Esophagus squamous epithelium (tissue), 5 donors: ENCODE measurements around the gene ACAT2. TPM values are rescaled to one million over a fixed set of nuclear protein-coding genes. Genes with fewer than 3 reads are reported as not detected.
"Not testable (repeated sequence)": the region's sequence is repeated elsewhere in the genome, so short reads cannot be mapped to it uniquely, and the experiment has no call there.

Source experiments
- DNase-seq: peaks from one replicate; lab custom pipeline; 2025; lab: John Stamatoyannopoulos, UW
- H3K27ac ChIP-seq, 4 donors: fragments of 200-600 bp; sonication (generic); one replicate each; pipeline ENCODE4 v1.5.1; 2016 to 2019; ENCODE audit warnings: mild to moderate bottlenecking in 1 of 4
- H3K27me3 ChIP-seq, 4 donors: fragments of 200-600 bp; sonication (generic); 1 replicate in 3 of 4; 2 replicates in 1 of 4; pipeline versions ENCODE4 v1.5.1 to v1.6.0; 2017 to 2021; ENCODE audit warnings: antibody characterized with exemption in 1 of 4
- H3K36me3 ChIP-seq, 3 donors: fragments of 200-600 bp; sonication (generic); one replicate each; pipeline ENCODE4 v1.5.1; 2016 to 2019
- H3K4me1 ChIP-seq, 3 donors: fragments of 200-600 bp; sonication (generic); one replicate each; pipeline ENCODE4 v1.5.1; 2017 to 2019
- H3K4me3 ChIP-seq, 4 donors: fragments of 200-600 bp; sonication (generic); 1 replicate in 3 of 4; 2 replicates in 1 of 4; pipeline ENCODE4 v1.5.1; 2016 to 2019; ENCODE audit warnings: mild to moderate bottlenecking in 2 of 4, moderate library complexity in 1 of 4
- H3K9me3 ChIP-seq, 3 donors: fragments of 200-600 bp; sonication (generic); one replicate each; pipeline ENCODE4 v1.5.1; 2016 to 2019
- POLR2A ChIP-seq, 4 donors: fragments of 450-650 bp; IDR thresholded peaks; one replicate each; pipeline ENCODE4 v1.6.1; 2017; ENCODE audit warnings: antibody characterized with exemption in 4 of 4, mild to moderate bottlenecking in 4 of 4, moderate library complexity in 3 of 4
- WGBS, 2 donors: methylation state at CpG; one replicate each; pipeline ENCODE4 v1.1.5; 2018; 5-methylcytosine and 5-hydroxymethylcytosine counted together
- intact Hi-C: fragments of 100-400 bp; cut with DNase I; formaldehyde crosslinking; loops from one replicate; pipeline ENCODE4 v1.15.0; 2022
- total RNA-seq, 4 donors: library from RNA; depleted of rRNA; stranded (reverse); fragments of >200 nt; gene quantifications; one replicate each; pipeline ENCODE4 v1.1.0, GENCODE V29; 2016
- TF ChIP-seq, protein P1 (sequence below), 6 experiments: fragments of 450-650 bp in 4 of 6; fragments of 200-600 bp in 2 of 6; sonication (generic) in 2 of 6; IDR thresholded peaks; one replicate each; pipeline ENCODE4 v1.5.1; 2016 to 2019; ENCODE audit warnings: antibody characterized with exemption in 6 of 6, mild to moderate bottlenecking in 4 of 6, moderate library complexity in 4 of 6
- donor health status: DM: yes; HTN: yes; CAD: no.

The ACAT2 gene
- total RNA-seq: 10 to 100 TPM; 24.9 to 56.8 (median 40.8) TPM

DNA sequence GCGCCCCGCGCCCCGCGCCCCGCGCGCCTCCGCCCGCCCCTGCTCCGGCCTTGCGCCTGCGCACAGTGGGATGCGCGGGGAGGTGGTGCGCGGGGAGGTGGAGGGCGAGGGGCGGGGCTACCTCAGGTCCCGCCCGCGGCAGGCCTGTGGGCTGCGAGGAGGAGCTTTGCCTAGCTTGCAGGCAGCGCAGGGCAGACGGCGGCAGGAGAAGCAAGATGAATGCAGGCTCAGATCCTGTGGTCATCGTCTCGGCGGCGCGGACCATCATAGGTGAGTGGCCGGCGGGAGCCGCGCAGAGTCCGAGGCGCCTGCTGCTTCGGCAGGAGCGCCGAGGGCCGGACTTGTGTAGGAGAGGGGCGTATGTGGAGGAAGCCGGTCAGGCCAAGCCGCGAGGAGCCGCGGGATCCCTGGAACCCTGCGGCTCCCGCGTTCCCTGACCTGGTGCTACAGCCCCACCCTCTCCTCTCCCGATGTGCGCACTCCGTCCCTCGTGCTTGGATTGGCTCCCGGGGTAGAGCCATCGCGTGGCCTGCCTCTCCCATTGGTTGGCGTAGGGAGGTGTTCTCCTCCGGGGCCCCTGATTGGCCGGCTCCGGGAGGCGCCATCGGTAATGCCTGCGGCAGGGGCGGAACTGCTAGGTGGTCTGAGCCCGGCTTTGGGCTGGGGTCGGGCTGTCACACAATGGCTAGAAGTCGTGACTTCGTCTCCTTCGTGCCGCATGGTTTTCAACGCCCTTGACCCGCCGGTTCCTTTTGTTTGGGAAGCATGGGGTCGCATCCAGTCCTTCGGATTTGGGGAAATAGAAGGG is at the start of gene ACAT2:
TSS of gene ACAT2 (plus strand) at position 173 of the 808 bp plus-strand sequence. CDS start at position 216, 43 bp downstream.
- Histone ChIP-seq H3K27ac (peak within 1 kb of the TSS; percentile 92 to 100 (median 99)), H3K4me3 (peak within 1 kb of the TSS; percentile 86 to 95 (median 88)), H3K4me1 (peaks cover 14 to 37% (median 21%) of the 10 kb centered on the region in 3 donors), H3K36me3 (peaks cover 8 to 64% (median 16%) of the 10 kb centered on the region in 3 donors), H3K9me3 (no peaks in the 10 kb centered on the region), H3K27me3 (no peaks in the 10 kb centered on the region)
- WGBS, 2 donors: 0% methylated on average over 9 of the region's 76 CpGs; no CpG with 5 or more reads in 1 of the 2 donors
- DNase-seq: peak; percentile 73
- TF ChIP-seq, protein P1, sequence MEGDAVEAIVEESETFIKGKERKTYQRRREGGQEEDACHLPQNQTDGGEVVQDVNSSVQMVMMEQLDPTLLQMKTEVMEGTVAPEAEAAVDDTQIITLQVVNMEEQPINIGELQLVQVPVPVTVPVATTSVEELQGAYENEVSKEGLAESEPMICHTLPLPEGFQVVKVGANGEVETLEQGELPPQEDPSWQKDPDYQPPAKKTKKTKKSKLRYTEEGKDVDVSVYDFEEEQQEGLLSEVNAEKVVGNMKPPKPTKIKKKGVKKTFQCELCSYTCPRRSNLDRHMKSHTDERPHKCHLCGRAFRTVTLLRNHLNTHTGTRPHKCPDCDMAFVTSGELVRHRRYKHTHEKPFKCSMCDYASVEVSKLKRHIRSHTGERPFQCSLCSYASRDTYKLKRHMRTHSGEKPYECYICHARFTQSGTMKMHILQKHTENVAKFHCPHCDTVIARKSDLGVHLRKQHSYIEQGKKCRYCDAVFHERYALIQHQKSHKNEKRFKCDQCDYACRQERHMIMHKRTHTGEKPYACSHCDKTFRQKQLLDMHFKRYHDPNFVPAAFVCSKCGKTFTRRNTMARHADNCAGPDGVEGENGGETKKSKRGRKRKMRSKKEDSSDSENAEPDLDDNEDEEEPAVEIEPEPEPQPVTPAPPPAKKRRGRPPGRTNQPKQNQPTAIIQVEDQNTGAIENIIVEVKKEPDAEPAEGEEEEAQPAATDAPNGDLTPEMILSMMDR (IDR thresholded peaks at IDR 0.05): peak in 1 of 6 experiments; percentile 9
- TF ChIP-seq POLR2A (IDR thresholded peaks at IDR 0.05): peak in 1 of 4 donors; percentile 70
- intact Hi-C loops: loop anchor here (10.0 kb wide), 1 partner anchor 67 kb away; the partner anchor contains the start of gene SOD2

DNA sequence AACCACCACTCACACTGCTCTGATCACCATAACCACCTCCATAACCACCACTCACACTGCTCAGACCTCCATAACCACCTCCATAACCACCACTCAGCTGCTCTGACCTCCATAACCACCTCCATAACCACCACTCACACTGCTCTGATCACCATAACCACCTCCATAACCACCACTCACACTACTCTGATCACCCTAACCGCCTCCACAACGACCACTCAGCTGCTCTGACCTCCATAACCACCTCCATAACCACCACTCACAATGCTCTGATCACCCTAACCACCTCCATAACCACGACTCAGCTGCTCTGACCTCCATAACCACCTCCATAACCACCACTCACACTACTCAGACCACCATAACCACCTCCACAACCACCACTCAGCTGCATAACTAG is 49.5 kb upstream of the ACAT2 start:
- DNase-seq, H3K27me3 ChIP-seq, H3K4me3 ChIP-seq, H3K27ac ChIP-seq, intact Hi-C loops, H3K36me3 ChIP-seq, H3K9me3 ChIP-seq: not testable (repeated sequence)
- WGBS, 2 donors: 75 to 80% methylated on average over 1 to 3 of the region's 3 CpGs
- peaks cover 14 to 36% (median 28%) of the 10 kb centered on the region in 3 donors for H3K4me1 ChIP-seq

DNA sequence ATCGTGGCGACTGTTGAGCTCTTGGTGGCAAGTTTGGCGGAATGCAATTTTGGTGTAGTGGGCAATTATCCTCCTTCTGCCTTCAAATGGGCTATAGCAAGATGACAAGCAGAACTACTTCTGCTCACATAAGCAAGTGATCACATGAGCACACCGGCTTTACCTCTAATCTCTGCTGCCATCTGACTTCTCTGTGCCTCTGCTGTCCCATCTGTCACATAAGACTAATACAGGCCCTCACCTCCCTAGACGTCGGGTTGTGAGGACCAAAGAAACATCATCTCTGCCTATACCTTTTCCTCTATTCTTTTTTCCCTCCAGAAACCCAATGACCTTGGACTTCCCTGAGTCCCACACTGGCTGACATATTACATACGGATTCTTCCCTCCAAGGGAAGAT is 47.9 kb upstream of the ACAT2 start:
- TF ChIP-seq POLR2A (IDR thresholded peaks at IDR 0.05): no peak
- TF ChIP-seq, protein P1 (IDR thresholded peaks at IDR 0.05): no peak

GRCh38 chr6:159714404-159714803 is 47.4 kb upstream of the ACAT2 start:
- Histone ChIP-seq H3K4me3 (no peak overlapping the region), H3K9me3 (no peaks in the 10 kb centered on the region), H3K36me3 (no peaks in the 10 kb centered on the region), H3K27me3 (no peaks in the 10 kb centered on the region), H3K27ac (peak overlapping the region; percentile 55 to 89 (median 74)), H3K4me1 (peaks cover 16 to 52% (median 36%) of the 10 kb centered on the region in 3 donors)
- WGBS, 2 donors: 48 to 75% methylated on average over 5 of the region's 5 CpGs
- TF ChIP-seq POLR2A (IDR thresholded peaks at IDR 0.05): no peak
- DNase-seq: no peak
- intact Hi-C loops: no loop called here

More for the DNA sequence above, 47.9 kb upstream of the ACAT2 start:
- Histone ChIP-seq H3K27me3 (no peaks in the 10 kb centered on the region), H3K4me1 (peaks cover 16 to 48% (median 36%) of the 10 kb centered on the region in 3 donors), H3K36me3 (no peaks in the 10 kb centered on the region), H3K27ac (peak overlapping the region in 2 of 4 donors; percentile 87 to 89), H3K4me3 (no peak overlapping the region), H3K9me3 (no peaks in the 10 kb centered on the region)
- no peak for DNase-seq
- WGBS, 2 donors: 86 to 93% methylated on average over 7 of the region's 7 CpGs
- intact Hi-C loops: no loop called here

DNA sequence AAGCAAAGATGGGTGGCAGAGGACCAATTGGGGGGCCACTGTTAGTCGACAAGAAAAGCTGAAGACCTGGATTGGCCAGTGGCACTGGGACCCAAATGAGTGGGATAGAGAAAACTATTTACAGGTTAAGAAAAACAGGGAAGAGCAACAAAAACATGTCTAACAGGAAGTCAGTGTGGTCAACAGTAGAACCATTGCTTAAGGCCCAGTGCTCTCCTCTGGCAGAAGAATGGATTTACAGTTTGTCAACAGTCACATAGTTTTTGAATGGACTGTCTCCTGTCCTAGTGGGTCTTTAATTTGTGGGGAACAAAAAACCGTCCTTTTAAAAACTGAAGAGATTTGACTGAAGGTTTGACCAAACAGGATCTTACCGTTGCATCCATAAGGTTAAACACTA is 46.7 kb upstream of the ACAT2 start:
- Histone ChIP-seq H3K4me1 (peaks cover 16 to 52% (median 36%) of the 10 kb centered on the region in 3 donors), H3K9me3 (no peaks in the 10 kb centered on the region), H3K36me3 (no peaks in the 10 kb centered on the region), H3K27ac (peak overlapping the region; percentile 62 to 89 (median 84)), H3K4me3 (no peak overlapping the region), H3K27me3 (no peaks in the 10 kb centered on the region)
- no peak for TF ChIP-seq POLR2A (IDR thresholded peaks at IDR 0.05)
- TF ChIP-seq, protein P1 (IDR thresholded peaks at IDR 0.05): no peak
- intact Hi-C loops: no loop called here
- no peak for DNase-seq
- WGBS, 2 donors: 66 to 71% methylated on average over 3 of the region's 3 CpGs

DNA sequence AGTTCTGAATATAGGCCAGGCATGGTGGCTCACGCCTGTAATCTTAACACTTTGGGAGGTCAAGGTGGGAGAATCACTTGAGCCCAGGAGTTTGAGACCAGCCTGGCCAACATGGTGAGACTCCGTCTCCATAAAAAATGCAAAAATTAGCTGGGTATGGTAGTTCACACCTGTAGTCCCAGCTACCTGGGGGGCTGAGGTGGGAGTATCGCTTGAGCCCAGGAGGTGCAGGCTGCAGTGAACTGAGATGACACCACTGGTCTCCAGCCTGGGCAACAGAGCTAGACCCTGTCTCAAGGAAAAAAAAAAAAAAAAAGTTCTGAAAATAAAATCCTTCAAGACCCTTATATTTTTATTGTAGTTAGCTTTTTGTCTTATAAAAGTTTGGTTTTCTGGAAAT is 46.2 kb upstream of the ACAT2 start:
- 88 to 94% methylated on average over 3 of the region's 3 CpGs for WGBS, 2 donors
- Histone ChIP-seq H3K4me1 (peaks cover 16 to 52% (median 36%) of the 10 kb centered on the region in 3 donors), H3K36me3 (no peaks in the 10 kb centered on the region), H3K4me3 (no peak overlapping the region), H3K9me3 (no peaks in the 10 kb centered on the region), H3K27ac (peak overlapping the region; percentile 62 to 89 (median 84)), H3K27me3 (no peaks in the 10 kb centered on the region)
- TF ChIP-seq POLR2A (IDR thresholded peaks at IDR 0.05): no peak
- TF ChIP-seq, protein P1 (IDR thresholded peaks at IDR 0.05): no peak
- no peak for DNase-seq
- intact Hi-C loops: no loop called here
